ENCODE results near the gene GNPNAT1. TPM values are rescaled to one million over a fixed set of nuclear protein-coding genes. Genes with fewer than 3 reads are reported as not detected.
A peak's percentile ranks its signal among the peaks of the same experiment; 100 is the strongest.
"Not testable (repeated sequence)": the region's sequence is repeated elsewhere in the genome, so short reads cannot be mapped to it uniquely, and the experiment has no call there.

GNPNAT1 gene
- total RNA-seq, 1 donor from 2014 or later = 12.0 TPM

- Mint-ChIP-seq H3K27ac (ENCODE audit: unreplicated experiment) (no peak overlapping the region), H3K27me3 (ENCODE audit: unreplicated experiment) (no peaks in the 10 kb centered on the region), H3K36me3 (ENCODE audit: low read depth, unreplicated experiment) (peaks cover 19% of the 10 kb centered on the region), H3K4me3 (ENCODE audit: unreplicated experiment) (peak overlapping the region; percentile 52), H3K4me1 (ENCODE audit: unreplicated experiment) (peaks cover 26% of the 10 kb centered on the region), H3K9me3 (ENCODE audit: unreplicated experiment) (no peaks in the 10 kb centered on the region)
- TF ChIP-seq CTCF (IDR thresholded peaks at IDR 0.05; ENCODE audit: unreplicated experiment) = no peak
- no peak for DNase-seq (ENCODE audit: low spot score)
Measured at GRCh38 chr14:52733824-52734223, 57.6 kb downstream of the GNPNAT1 start.

DNA sequence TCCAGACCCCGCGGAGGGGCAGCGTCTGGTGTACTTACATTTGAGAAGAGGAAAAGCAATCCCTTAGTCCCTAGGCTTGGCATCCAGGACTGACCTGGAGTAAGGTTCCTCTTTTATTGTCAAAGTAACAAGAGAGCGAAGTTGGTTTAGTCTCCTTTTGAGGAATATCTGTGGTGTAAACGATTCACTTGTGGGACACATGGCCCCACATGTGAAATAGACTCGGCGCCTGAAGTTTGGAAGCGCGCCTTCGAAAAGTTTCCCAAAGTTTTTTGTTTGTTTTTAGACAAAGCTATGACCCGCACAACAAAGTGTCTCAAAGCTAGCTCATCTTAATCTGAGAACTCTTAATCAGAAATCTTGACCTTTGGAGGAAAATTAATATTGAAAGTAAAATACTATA, 60.7 kb downstream of the GNPNAT1 start:
- no peak for DNase-seq (ENCODE audit: low spot score)
- H3K4me1 Mint-ChIP-seq (ENCODE audit: unreplicated experiment) = peaks cover 21% of the 10 kb centered on the region
- H3K27ac Mint-ChIP-seq (ENCODE audit: unreplicated experiment) = peak overlapping the region; percentile 70
- peak overlapping the region; percentile 97 for H3K4me3 Mint-ChIP-seq (ENCODE audit: unreplicated experiment)
- peaks cover 22% of the 10 kb centered on the region for H3K36me3 Mint-ChIP-seq (ENCODE audit: low read depth, unreplicated experiment)
- TF ChIP-seq CTCF (IDR thresholded peaks at IDR 0.05; ENCODE audit: unreplicated experiment) = no peak
- no peaks in the 10 kb centered on the region for H3K27me3 Mint-ChIP-seq (ENCODE audit: unreplicated experiment)
- no peaks in the 10 kb centered on the region for H3K9me3 Mint-ChIP-seq (ENCODE audit: unreplicated experiment)

DNA sequence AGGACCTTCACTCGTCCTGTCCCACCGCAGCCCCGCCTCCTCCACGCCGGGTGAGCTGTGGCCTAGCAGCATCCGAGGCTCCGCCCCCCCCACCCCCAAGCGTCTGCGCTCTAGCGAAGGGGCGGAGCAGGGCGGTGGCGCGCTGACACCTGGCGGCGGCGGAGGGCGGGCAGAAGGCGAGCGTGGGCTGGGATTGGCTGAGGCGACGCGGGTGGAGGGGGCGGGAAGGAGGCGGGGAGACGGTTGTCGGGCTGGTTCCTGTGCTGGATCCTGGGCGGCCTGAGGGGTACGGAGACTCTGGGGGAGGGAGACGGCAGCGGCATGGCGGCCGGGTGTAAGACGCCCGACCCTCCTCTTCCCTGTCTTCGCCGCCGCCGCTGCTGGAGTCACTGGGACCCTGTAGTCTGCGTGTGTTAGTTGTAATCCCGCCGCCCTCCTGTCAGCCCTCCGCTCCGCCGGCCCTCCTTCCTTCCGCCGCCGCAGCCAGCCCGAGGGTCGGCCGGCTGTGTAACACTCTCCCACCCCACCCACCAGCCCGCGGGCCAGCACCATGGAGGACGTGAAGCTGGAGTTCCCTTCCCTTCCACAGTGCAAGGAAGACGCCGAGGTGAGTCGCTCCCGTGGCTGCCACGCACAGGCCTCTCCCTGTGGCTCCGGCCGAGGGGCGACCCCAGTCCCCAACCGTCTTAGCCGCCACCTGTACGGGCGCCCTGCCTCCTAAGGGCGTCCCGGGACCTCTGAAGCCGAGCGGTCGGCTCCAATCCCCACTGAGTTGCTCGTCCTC, 61.3 kb downstream of the GNPNAT1 start, which contains the start of gene STYX:
TSS of gene STYX (plus strand) at position 242 of the 784 bp plus-strand sequence. CDS start at position 551, 309 bp downstream.
- Mint-ChIP-seq H3K4me1 (ENCODE audit: unreplicated experiment) (peaks cover 16% of the 10 kb centered on the region), H3K4me3 (ENCODE audit: unreplicated experiment) (peak within 1 kb of the TSS; percentile 97), H3K27me3 (ENCODE audit: unreplicated experiment) (no peaks in the 10 kb centered on the region), H3K9me3 (ENCODE audit: unreplicated experiment) (no peaks in the 10 kb centered on the region), H3K27ac (ENCODE audit: unreplicated experiment) (peak within 1 kb of the TSS; percentile 87), H3K36me3 (ENCODE audit: low read depth, unreplicated experiment) (peaks cover 23% of the 10 kb centered on the region)
- TF ChIP-seq CTCF (IDR thresholded peaks at IDR 0.05; ENCODE audit: unreplicated experiment) = peak; percentile 13
- DNase-seq (ENCODE audit: low spot score) = peak; percentile 98

- no peak for TF ChIP-seq CTCF (IDR thresholded peaks at IDR 0.05; ENCODE audit: unreplicated experiment)
- H3K36me3 Mint-ChIP-seq (ENCODE audit: low read depth, unreplicated experiment) = peaks cover 22% of the 10 kb centered on the region
- peaks cover 14% of the 10 kb centered on the region for H3K4me1 Mint-ChIP-seq (ENCODE audit: unreplicated experiment)
- DNase-seq (ENCODE audit: low spot score) = no peak
- H3K27me3 Mint-ChIP-seq (ENCODE audit: unreplicated experiment) = no peaks in the 10 kb centered on the region
- peak overlapping the region; percentile 87 for H3K27ac Mint-ChIP-seq (ENCODE audit: unreplicated experiment)
- peak overlapping the region; percentile 86 for H3K4me3 Mint-ChIP-seq (ENCODE audit: unreplicated experiment)
- no peaks in the 10 kb centered on the region for H3K9me3 Mint-ChIP-seq (ENCODE audit: unreplicated experiment)
Measured at GRCh38 chr14:52729585-52729924, 61.9 kb downstream of the GNPNAT1 start.

GRCh38 chr14:52729035-52729434, 62.4 kb downstream of the GNPNAT1 start:
- DNase-seq (ENCODE audit: low spot score); H3K9me3 Mint-ChIP-seq (ENCODE audit: unreplicated experiment); H3K27ac Mint-ChIP-seq (ENCODE audit: unreplicated experiment); H3K27me3 Mint-ChIP-seq (ENCODE audit: unreplicated experiment); H3K4me3 Mint-ChIP-seq (ENCODE audit: unreplicated experiment): not testable (repeated sequence)
- H3K36me3 Mint-ChIP-seq (ENCODE audit: low read depth, unreplicated experiment) = peaks cover 17% of the 10 kb centered on the region
- H3K4me1 Mint-ChIP-seq (ENCODE audit: unreplicated experiment) = peaks cover 14% of the 10 kb centered on the region

DNA sequence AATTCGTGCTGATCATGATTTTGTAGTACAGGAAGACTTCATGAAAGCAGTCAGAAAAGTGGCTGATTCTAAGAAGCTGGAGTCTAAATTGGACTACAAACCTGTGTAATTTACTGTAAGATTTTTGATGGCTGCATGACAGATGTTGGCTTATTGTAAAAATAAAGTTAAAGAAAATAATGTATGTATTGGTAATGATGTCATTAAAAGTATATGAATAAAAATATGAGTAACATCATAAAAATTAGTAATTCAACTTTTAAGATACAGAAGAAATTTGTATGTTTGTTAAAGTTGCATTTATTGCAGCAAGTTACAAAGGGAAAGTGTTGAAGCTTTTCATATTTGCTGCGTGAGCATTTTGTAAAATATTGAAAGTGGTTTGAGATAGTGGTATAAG, 63.9 kb downstream of the GNPNAT1 start:
- H3K27me3 Mint-ChIP-seq (ENCODE audit: unreplicated experiment) = not testable (repeated sequence)

More for the DNA sequence above, 63.9 kb downstream of the GNPNAT1 start:
- not testable (repeated sequence) for H3K27ac Mint-ChIP-seq (ENCODE audit: unreplicated experiment); H3K4me3 Mint-ChIP-seq (ENCODE audit: unreplicated experiment); DNase-seq (ENCODE audit: low spot score); H3K9me3 Mint-ChIP-seq (ENCODE audit: unreplicated experiment); H3K4me1 Mint-ChIP-seq (ENCODE audit: unreplicated experiment)
- peaks cover 11% of the 10 kb centered on the region for H3K36me3 Mint-ChIP-seq (ENCODE audit: low read depth, unreplicated experiment)

All from endothelial cell (in vitro differentiated cells).